Uterus (tissue), 2 donors: Measurements from ENCODE around the gene AKR1D1.

Source experiments
- CTCF ChIP-seq, 4 experiments: fragments of 200-600 bp in 2 of 4; fragments of 450-650 bp in 2 of 4; sonication (generic) in 2 of 4; IDR thresholded peaks; one replicate each; pipeline ENCODE4 v1.5.1; 2016 to 2019; ENCODE audit warnings: antibody characterized with exemption in 4 of 4, mild to moderate bottlenecking in 2 of 4, moderate library complexity in 1 of 4
- POLR2A ChIP-seq, 2 donors: fragments of 450-650 bp; IDR thresholded peaks; one replicate each; pipeline ENCODE4 v1.6.1; 2016; ENCODE audit warnings: antibody characterized with exemption in 2 of 2, mild to moderate bottlenecking in 1 of 2, moderate library complexity in 1 of 2

GRCh38 chr7:138074121-138074520 lies 2.1 kb upstream of the AKR1D1 start:
- TF ChIP-seq CTCF (IDR thresholded peaks at IDR 0.05), result no peak
- TF ChIP-seq POLR2A (IDR thresholded peaks at IDR 0.05), result no peak
